ENCODE results near the gene SERPINA1. TPM values are rescaled to one million over a fixed set of nuclear protein-coding genes. Genes with fewer than 3 reads are reported as not detected.

SERPINA1 gene
- total RNA-seq, 2 experiments from 2014 or later: 4.3 to 4.7 TPM

- ChIA-PET POLR2A (no interaction called here), CTCF (no interaction called here)
- ATAC-seq (ENCODE audit: poor library complexity) (no peak), DNase-seq (no peak)
- no peaks in the 10 kb centered on the region for H3K27me3 Mint-ChIP-seq
- no peak overlapping the region for H3K4me3 Mint-ChIP-seq
- peaks cover 36% of the 10 kb centered on the region for H3K4me1 Mint-ChIP-seq (ENCODE audit: low read depth)
- Histone ChIP-seq H3K27ac (ENCODE audit: low read depth in 1 of 2, low read length in 2 of 2) (no peak overlapping the region), H3K4me3 (ENCODE audit: low read length) (no peak overlapping the region), H3K36me3 (ENCODE audit: insufficient read depth, low read length) (no peaks in the 10 kb centered on the region), H3K27me3 (ENCODE audit: control insufficient read depth in 1 of 2, insufficient read depth in 2 of 2, low read length in 2 of 2) (peaks cover 3 to 8% of the 10 kb centered on the region in 2 experiments), H3K4me1 (ENCODE audit: insufficient read depth, low read length) (peaks cover 10% of the 10 kb centered on the region), H3K9me3 (ENCODE audit: control insufficient read depth in 1 of 2, insufficient read depth in 1 of 2, low read length in 2 of 2) (no peaks in the 10 kb centered on the region)
- no peaks in the 10 kb centered on the region for H3K36me3 Mint-ChIP-seq (ENCODE audit: low read depth)
- intact Hi-C loops (cut with DNase I, micrococcal nuclease): no loop called here
- H3K9me3 Mint-ChIP-seq: no peaks in the 10 kb centered on the region
- no peak for TF ChIP-seq CTCF (IDR thresholded peaks at IDR 0.05)
- H3K27ac Mint-ChIP-seq: no peak overlapping the region
These were observed 8.3 kb upstream of the SERPINA1 start for GRCh38 chr14:94396628-94397225.

- Histone ChIP-seq H3K4me3 (ENCODE audit: low read length) (no peak overlapping the region), H3K27me3 (ENCODE audit: control insufficient read depth in 1 of 2, insufficient read depth in 2 of 2, low read length in 2 of 2) (peaks cover 3 to 8% of the 10 kb centered on the region in 2 experiments), H3K4me1 (ENCODE audit: insufficient read depth, low read length) (peaks cover 15% of the 10 kb centered on the region), H3K36me3 (ENCODE audit: insufficient read depth, low read length) (no peaks in the 10 kb centered on the region), H3K27ac (ENCODE audit: low read depth in 1 of 2, low read length in 2 of 2) (no peak overlapping the region), H3K9me3 (ENCODE audit: control insufficient read depth in 1 of 2, insufficient read depth in 1 of 2, low read length in 2 of 2) (no peaks in the 10 kb centered on the region)
- CTCF ChIA-PET: no interaction called here
- Mint-ChIP-seq H3K4me1 (ENCODE audit: low read depth) (peaks cover 43% of the 10 kb centered on the region), H3K4me3 (no peak overlapping the region), H3K36me3 (ENCODE audit: low read depth) (no peaks in the 10 kb centered on the region), H3K27me3 (no peaks in the 10 kb centered on the region), H3K27ac (no peak overlapping the region), H3K9me3 (no peaks in the 10 kb centered on the region)
- intact Hi-C loops (cut with DNase I, micrococcal nuclease): no loop called here
- ATAC-seq (ENCODE audit: poor library complexity) (no peak), DNase-seq (no peak)
- TF ChIP-seq CTCF (IDR thresholded peaks at IDR 0.05): no peak
- POLR2A ChIA-PET: no interaction called here
These were observed 7.6 kb upstream of the SERPINA1 start for GRCh38 chr14:94395888-94396574.

- ATAC-seq (ENCODE audit: poor library complexity) (no peak), DNase-seq (no peak)
- Histone ChIP-seq H3K4me1 (ENCODE audit: insufficient read depth, low read length) (peaks cover 21% of the 10 kb centered on the region), H3K9me3 (ENCODE audit: control insufficient read depth in 1 of 2, insufficient read depth in 1 of 2, low read length in 2 of 2) (no peaks in the 10 kb centered on the region), H3K27me3 (ENCODE audit: control insufficient read depth in 1 of 2, insufficient read depth in 2 of 2, low read length in 2 of 2) (peaks cover 3% of the 10 kb centered on the region in 2 experiments), H3K27ac (ENCODE audit: low read depth in 1 of 2, low read length in 2 of 2) (no peak overlapping the region), H3K36me3 (ENCODE audit: insufficient read depth, low read length) (no peaks in the 10 kb centered on the region), H3K4me3 (ENCODE audit: low read length) (no peak overlapping the region)
- intact Hi-C loops (cut with DNase I, micrococcal nuclease): no loop called here
- no peak overlapping the region for H3K4me3 Mint-ChIP-seq
- TF ChIP-seq CTCF (IDR thresholded peaks at IDR 0.05): no peak
- no peaks in the 10 kb centered on the region for H3K36me3 Mint-ChIP-seq (ENCODE audit: low read depth)
- ChIA-PET POLR2A (no interaction called here), CTCF (no interaction called here)
- H3K4me1 Mint-ChIP-seq (ENCODE audit: low read depth): peaks cover 50% of the 10 kb centered on the region
- peak overlapping the region; percentile 35 for H3K27ac Mint-ChIP-seq
- H3K27me3 Mint-ChIP-seq: no peaks in the 10 kb centered on the region
- no peaks in the 10 kb centered on the region for H3K9me3 Mint-ChIP-seq
These were observed 7.0 kb upstream of the SERPINA1 start for GRCh38 chr14:94395282-94395887.

Data from CD4-positive, alpha-beta T cell (primary cell).